Measurements from ENCODE around the gene INO80B.

- TF ChIP-seq YY1 (IDR thresholded peaks at IDR 0.05; ENCODE audit: insufficient read depth, insufficient read length) (no peak), SUZ12 (IDR thresholded peaks at IDR 0.05; ENCODE audit: extremely low read depth, insufficient read depth, insufficient read length) (no peak), ZNF274 (IDR thresholded peaks at IDR 0.05; ENCODE audit: low read depth, low read length) (no peak)
These were observed 25.1 kb upstream of the INO80B start for GRCh38 chr2:74429487-74430451.

Measured in NT2/D1 (cell line).